IPS DF 19.7 (cell line): ENCODE data around the gene SP5.
"Not testable (repeated sequence)": the region's sequence is repeated elsewhere in the genome, so short reads cannot be mapped to it uniquely, and the experiment has no call there.

Experiments used
- DNase-seq: peaks from one replicate; pipeline ENCODE4 v3.0.0-alpha.2; 2013; ENCODE audit warnings: low read depth, low spot score

SP5 gene

DNA sequence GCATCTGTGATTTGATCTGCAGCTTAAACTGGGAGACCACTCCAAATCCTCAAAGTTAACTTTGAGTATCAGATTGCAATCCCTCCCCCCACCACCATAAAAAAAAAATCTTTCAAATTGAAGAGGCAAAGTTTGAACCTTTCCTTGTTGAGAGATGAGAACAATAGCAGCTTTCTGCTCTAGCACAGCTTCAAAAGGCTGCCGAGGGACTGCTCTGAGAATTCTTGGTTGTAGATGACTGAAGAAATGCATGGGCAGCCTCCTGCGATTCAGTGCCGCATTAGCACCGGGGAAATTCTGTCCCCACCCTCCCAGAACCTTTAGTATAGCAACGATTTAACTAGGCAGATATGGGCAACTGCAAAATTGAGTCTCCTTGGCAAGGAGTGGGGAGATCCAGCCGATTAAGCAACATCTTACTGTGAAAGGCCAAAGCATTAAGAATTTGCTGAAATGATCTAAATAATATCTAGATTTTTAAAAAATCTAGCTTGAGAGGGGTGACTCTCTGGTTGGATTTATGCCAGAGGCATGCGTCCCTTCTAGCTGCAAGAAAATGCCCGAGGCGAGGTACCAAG lies 3.9 kb upstream of the SP5 start:
- no peak for DNase-seq

- no peak for DNase-seq
Observed at GRCh38 chr2:170711774-170712652, 3.1 kb upstream of the SP5 start.

- no peak for DNase-seq
Observed at GRCh38 chr2:170712653-170713542, 2.2 kb upstream of the SP5 start.

DNA sequence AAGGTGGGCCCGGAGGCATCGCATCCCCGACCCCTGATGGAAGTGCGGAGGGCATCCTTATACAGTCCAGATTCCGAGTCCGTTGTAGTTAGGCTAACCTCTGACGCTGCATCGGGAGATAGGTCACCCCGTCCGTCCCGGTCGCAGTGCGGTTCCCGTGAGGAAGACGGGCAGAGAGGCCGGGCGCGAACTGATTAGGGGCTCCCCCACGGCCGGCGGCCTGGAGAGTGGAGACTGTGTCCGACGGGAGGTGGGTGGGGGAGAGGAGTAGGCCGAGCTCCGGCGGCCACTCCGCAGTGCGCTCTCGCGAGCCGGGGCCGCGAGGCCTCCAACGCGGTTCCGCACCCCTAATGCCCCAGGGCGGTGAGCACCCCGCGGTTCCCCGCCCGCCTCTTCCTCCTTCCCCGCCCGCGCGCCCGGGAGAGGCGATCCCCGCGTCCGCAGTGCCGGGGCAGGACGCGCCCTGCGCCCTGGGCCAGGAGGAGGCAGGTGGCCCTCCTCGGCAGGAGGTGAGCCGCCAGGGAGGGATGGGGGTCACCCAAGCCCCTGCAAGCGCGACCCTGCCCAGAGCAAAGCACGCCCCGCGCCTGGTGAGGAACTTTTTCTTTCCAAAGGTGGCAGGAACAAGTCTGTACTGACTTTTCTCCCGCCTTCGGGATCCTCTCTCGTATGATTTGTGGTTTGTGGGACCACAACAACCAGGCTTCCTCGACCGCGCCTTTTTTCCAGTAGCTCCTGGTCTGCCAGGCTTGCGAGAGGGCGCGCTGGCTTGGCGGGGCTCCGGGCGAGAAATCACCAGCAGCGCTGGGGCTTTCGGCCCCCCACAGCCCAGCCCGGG lies 1.4 kb upstream of the SP5 start:
- DNase-seq: no peak

- DNase-seq: no peak
Observed at GRCh38 chr2:170714381-170715061, 616 bp upstream of the SP5 start.

DNA sequence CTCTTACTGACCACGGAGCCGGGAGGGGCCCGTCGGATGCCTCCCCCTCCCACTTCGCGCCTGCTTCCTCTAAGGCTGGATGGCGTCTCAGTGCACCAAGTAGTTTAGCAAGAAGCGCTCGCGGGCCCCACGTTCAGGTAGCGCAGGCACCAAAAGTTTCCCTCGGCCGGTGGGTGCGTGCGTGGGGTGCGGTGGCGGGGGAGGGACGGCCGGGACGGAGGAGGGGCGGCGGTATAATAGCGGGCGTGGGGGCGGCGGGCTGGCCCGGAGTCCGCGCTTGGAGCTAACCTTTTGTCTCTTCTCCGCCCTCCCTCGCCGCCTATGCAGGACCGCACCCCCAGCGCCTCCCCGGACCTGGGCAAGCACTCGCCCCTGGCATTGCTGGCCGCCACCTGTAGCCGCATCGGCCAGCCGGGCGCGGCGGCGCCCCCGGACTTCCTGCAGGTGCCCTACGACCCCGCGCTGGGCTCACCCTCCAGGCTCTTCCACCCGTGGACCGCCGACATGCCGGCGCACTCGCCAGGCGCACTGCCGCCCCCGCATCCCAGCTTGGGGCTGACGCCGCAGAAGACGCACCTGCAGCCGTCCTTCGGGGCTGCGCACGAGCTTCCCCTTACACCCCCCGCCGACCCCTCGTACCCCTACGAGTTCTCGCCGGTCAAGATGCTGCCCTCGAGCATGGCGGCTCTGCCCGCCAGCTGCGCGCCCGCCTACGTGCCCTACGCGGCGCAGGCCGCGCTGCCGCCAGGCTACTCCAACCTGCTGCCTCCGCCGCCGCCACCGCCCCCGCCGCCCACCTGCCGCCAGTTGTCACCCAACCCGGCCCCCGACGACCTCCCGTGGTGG lies 1.0 kb downstream of the SP5 start:
- no peak for DNase-seq

- no peak for DNase-seq
Observed at GRCh38 chr2:170716851-170717598, 1.9 kb downstream of the SP5 start.

- DNase-seq: no peak
Observed at GRCh38 chr2:170717599-170717963, 2.4 kb downstream of the SP5 start.

- DNase-seq: no peak
Observed at GRCh38 chr2:170717991-170718589, 3.0 kb downstream of the SP5 start.

GRCh38 chr2:170719810-170720209 lies 4.7 kb downstream of the SP5 start:
- no peak for DNase-seq

DNA sequence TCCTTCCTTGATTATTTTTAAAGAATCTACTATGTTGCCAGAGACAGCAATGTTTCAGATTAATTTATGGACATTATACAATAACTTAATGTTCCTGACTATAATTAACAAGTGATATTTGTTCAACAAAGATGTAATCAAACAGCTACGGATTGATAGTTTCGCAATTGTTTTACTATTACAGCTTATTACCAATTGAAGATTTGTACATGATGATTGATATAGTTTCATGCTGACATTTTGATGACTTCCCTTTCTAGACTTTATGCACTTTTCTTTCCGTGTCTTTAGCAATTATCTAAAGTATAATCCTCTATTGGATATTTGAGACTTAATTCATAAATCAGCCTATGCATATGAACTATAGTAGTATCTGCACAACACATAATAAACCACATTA lies 6.5 kb downstream of the SP5 start:
- no peak for DNase-seq

GRCh38 chr2:170722301-170722700 lies 7.2 kb downstream of the SP5 start:
- no peak for DNase-seq

GRCh38 chr2:170723446-170723958 lies 8.4 kb downstream of the SP5 start:
- no peak for DNase-seq

DNA sequence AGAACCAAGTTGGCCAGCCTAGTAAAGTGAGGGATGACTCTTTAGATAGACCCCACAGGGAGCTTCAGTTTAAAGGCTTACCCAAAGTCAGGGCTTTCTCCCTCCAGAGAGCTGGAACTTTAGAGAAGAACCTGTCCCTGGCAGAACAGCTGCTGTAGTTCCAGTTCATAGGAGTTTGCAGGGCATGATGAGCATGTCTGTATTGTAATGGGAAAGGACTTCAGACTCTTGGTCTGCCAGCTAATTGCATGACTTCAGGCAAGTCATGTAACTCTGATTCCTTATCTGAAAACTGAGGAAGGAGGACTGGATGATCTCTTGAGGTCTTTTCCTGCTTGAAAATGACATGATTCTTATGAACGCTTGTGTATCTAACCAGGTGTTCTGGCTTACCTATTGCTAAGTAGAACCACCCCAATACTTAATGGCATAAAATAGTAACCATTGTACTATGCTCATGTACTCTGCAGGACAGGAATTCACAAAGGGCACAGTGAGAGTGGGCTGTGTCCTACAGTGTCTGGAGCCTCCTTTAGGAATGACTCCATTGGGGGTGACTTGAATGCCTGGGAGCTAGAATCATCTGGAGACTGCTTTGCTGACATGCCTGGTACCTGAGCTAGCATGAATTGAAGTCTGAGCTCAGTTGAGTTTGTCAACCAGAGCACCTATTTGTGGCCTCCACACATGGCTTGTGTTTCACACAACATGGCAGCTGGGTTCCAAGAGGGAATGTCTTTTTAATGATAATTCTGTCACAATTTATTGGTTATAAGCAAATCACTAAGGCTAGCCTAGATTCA lies 18.9 kb downstream of the SP5 start:
- no peak for DNase-seq

DNA sequence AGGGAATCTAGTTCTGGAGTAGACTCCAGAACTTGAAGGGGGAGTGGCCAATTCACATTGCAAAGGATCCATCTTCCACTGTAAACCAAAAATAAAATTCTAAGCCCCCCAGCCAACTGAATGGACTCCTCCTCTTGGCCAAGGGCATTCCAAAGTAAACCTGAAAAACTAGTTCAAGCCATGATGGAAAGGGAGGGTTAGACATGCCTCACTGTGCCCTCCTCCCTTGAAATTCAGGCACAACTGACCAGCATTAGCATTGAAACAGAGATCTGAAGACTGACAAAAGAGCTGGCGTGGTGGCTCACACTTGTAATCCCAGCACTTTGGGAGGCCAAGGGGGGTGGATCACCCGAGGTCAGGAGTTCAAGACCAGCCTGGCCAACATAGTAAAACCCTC lies 19.5 kb downstream of the SP5 start:
- DNase-seq: not testable (repeated sequence)

DNA sequence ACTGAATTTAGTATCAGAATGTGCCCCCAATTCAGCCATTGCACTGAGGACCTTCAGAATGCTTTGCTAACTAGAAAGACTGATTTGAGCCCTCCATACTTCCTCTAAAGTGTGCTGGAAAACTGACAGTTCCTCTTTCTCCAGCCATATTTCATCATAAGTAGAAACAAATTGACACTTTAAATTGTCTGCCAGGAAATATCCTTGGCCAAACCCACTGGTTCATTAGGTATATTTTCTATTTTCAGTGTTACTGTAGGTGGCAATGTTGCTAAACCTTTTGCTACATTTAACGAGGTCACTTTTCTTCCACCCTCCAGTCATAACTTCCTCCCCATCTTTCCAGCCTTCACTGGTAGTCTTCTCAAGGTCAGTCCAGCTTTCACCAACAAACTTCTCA lies 21.5 kb downstream of the SP5 start:
- no peak for DNase-seq

DNA sequence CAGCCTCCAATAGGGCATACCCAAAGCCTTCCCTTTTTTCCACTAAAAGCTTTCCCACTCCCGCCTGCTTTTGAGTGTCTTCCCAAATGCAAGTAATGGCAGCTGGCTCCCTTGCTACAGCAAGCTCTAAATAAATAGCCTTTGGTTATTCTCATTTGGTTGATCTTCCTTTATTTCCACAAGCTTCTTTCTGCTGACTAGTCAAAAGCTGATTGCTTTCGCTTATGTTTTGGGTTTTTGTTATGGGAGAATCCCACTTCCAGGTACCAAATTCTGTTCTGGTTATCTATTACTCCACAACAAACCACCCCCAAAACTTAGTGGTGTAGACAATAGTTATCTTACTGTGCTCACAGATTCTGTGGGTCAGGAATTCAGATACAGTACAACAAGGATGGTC lies 22.3 kb downstream of the SP5 start:
- DNase-seq: no peak

GRCh38 chr2:170737821-170738220 lies 22.7 kb downstream of the SP5 start:
- DNase-seq: no peak
